WTC11 (cell line): ENCODE measurements around the gene PFDN1. TPM values are rescaled to one million over a fixed set of nuclear protein-coding genes. Genes with fewer than 3 reads are reported as not detected.
A peak's percentile ranks its signal among the peaks of the same experiment; 100 is the strongest.

Source experiments
- ATAC-seq: fragments of 200-7000 bp; cut with Tn5 transposase; 2 replicates; pipeline ENCODE4 v1.10.0; 2021; ENCODE audit warnings: mild to moderate bottlenecking, moderate library complexity
- CTCF ChIA-PET: fragments of 300-600 bp; sonication (Branson Sonifier 250); formaldehyde crosslinking; loops from one replicate; lab custom pipeline; 2021; ENCODE audit warnings: antibody characterized with exemption; lab: Charles Lee
- POLR2A ChIA-PET: fragments of 350-600 bp; sonication (Branson Sonifier 250); formaldehyde crosslinking; loops from one replicate; lab custom pipeline; 2021; ENCODE audit warnings: antibody characterized with exemption; lab: Charles Lee
- DNase-seq: peaks from one replicate; pipeline ENCODE4 v3.0.0; 2021; ENCODE audit warnings: low spot score
- H3K27ac Mint-ChIP-seq: 2 replicates; pipeline ENCODE4 v1.8.0; 2021; ENCODE audit warnings: mixed read lengths
- H3K27me3 Mint-ChIP-seq: 2 replicates; pipeline ENCODE4 v1.8.0; 2021; ENCODE audit warnings: low read depth, mild to moderate bottlenecking, moderate library complexity, mixed read lengths
- H3K36me3 Mint-ChIP-seq: 2 replicates; pipeline ENCODE4 v1.8.0; 2021; ENCODE audit warnings: mixed read lengths
- H3K4me1 Mint-ChIP-seq: 2 replicates; pipeline ENCODE4 v1.8.0; 2022; ENCODE audit warnings: mixed read lengths
- H3K4me3 Mint-ChIP-seq: 2 replicates; pipeline ENCODE4 v1.8.0; 2021; ENCODE audit warnings: mild to moderate bottlenecking, moderate library complexity, mixed read lengths
- H3K9me3 Mint-ChIP-seq: 2 replicates; pipeline ENCODE4 v1.8.0; 2021; ENCODE audit warnings: mixed read lengths
- ATF1 ChIP-seq: sonication (generic); formaldehyde crosslinking; IDR thresholded peaks from 2 replicates; pipeline ENCODE4 v1.8.1; 2023; ENCODE audit warnings: mild to moderate bottlenecking, moderate library complexity, missing genetic modification reagents
- ETV6 ChIP-seq: sonication (generic); formaldehyde crosslinking; IDR thresholded peaks from 2 replicates; pipeline ENCODE4 v1.8.1; 2022; ENCODE audit warnings: mild to moderate bottlenecking, missing genetic modification reagents
- FOXP1 ChIP-seq: sonication (generic); formaldehyde crosslinking; IDR thresholded peaks from 2 replicates; pipeline ENCODE4 v1.8.0; 2022; ENCODE audit warnings: missing genetic modification reagents, mild to moderate bottlenecking, moderate library complexity, borderline replicate concordance
- GABPB1 ChIP-seq: sonication (generic); formaldehyde crosslinking; IDR thresholded peaks from 2 replicates; pipeline ENCODE4 v1.8.1; 2023; ENCODE audit warnings: mild to moderate bottlenecking, missing genetic modification reagents
- GTF2I ChIP-seq: fragments of 250-450 bp; sonication (Bioruptor Pico); conservative IDR thresholded peaks from 2 replicates; pipeline ENCODE4 v1.4.0; 2021; ENCODE audit warnings: mild to moderate bottlenecking
- IRF1 ChIP-seq: sonication (generic); formaldehyde crosslinking; IDR thresholded peaks from 2 replicates; pipeline ENCODE4 v1.8.0; 2023; ENCODE audit warnings: missing genetic modification reagents
- MYBL2 ChIP-seq: sonication (generic); formaldehyde crosslinking; IDR thresholded peaks from 2 replicates; pipeline ENCODE4 v1.8.1; 2023; ENCODE audit warnings: mild to moderate bottlenecking, moderate library complexity, missing genetic modification reagents
- NFYB ChIP-seq: sonication (generic); formaldehyde crosslinking; conservative IDR thresholded peaks from 2 replicates; pipeline ENCODE4 v1.8.0; 2022; ENCODE audit warnings: low read depth, missing genetic modification reagents
- NR3C1 ChIP-seq: sonication (generic); formaldehyde crosslinking; conservative IDR thresholded peaks from 2 replicates; pipeline ENCODE4 v1.8.1; 2023; ENCODE audit warnings: low read depth, mild to moderate bottlenecking, missing genetic modification reagents
- RELA ChIP-seq: sonication (generic); formaldehyde crosslinking; IDR thresholded peaks from 2 replicates; pipeline ENCODE4 v1.8.1; 2022; ENCODE audit warnings: missing genetic modification reagents, mild to moderate bottlenecking, borderline replicate concordance
- RORB ChIP-seq: fragments of 250-450 bp; sonication (Bioruptor Pico); IDR thresholded peaks from 2 replicates; pipeline ENCODE4 v1.9.0; 2021; ENCODE audit warnings: mild to moderate bottlenecking
- SMAD3 ChIP-seq: sonication (generic); formaldehyde crosslinking; IDR thresholded peaks from 2 replicates; pipeline ENCODE4 v1.8.0; 2022; ENCODE audit warnings: missing genetic modification reagents, mild to moderate bottlenecking, borderline replicate concordance
- STAT6 ChIP-seq: sonication (generic); formaldehyde crosslinking; conservative IDR thresholded peaks from 2 replicates; pipeline ENCODE4 v1.8.1; 2023; ENCODE audit warnings: mild to moderate bottlenecking, low read depth, missing genetic modification reagents, moderate library complexity
- TEAD4 ChIP-seq: sonication (generic); formaldehyde crosslinking; IDR thresholded peaks from 2 replicates; pipeline ENCODE4 v1.8.0; 2022; ENCODE audit warnings: mild to moderate bottlenecking, missing genetic modification reagents
- ZNF138 ChIP-seq: sonication (generic); formaldehyde crosslinking; conservative IDR thresholded peaks from 2 replicates; pipeline ENCODE4 v1.8.1; 2022; ENCODE audit warnings: mild to moderate bottlenecking, moderate library complexity, missing genetic modification reagents
- ZNF232 ChIP-seq: sonication (generic); formaldehyde crosslinking; IDR thresholded peaks from 2 replicates; pipeline ENCODE4 v1.8.0; 2022; ENCODE audit warnings: mild to moderate bottlenecking, missing genetic modification reagents
- total RNA-seq: library from RNA; stranded (reverse); gene quantifications from 3 replicates; pipeline ENCODE4 v1.2.3, GENCODE V29; 2021
- TF ChIP-seq, protein P1 (sequence below): sonication (generic); formaldehyde crosslinking; IDR thresholded peaks from 2 replicates; pipeline ENCODE4 v1.8.0; 2022; ENCODE audit warnings: mild to moderate bottlenecking, missing genetic modification reagents
- TF ChIP-seq, protein P2 (sequence below): fragments of 250-450 bp; sonication (Bioruptor Pico); IDR thresholded peaks from 2 replicates; pipeline ENCODE4 v2.1.2; 2022; ENCODE audit warnings: mild to moderate bottlenecking, moderate library complexity
- TF ChIP-seq, protein P3 (sequence below): sonication (generic); formaldehyde crosslinking; conservative IDR thresholded peaks from 2 replicates; pipeline ENCODE4 v1.8.1; 2022; ENCODE audit warnings: mild to moderate bottlenecking, missing genetic modification reagents
- TF ChIP-seq, protein P4 (sequence below): fragments of 250-450 bp; sonication (Bioruptor Pico); IDR thresholded peaks from 2 replicates; pipeline ENCODE4 v1.9.0; 2021; ENCODE audit warnings: mild to moderate bottlenecking
- TF ChIP-seq, protein P5 (sequence below): sonication (generic); formaldehyde crosslinking; IDR thresholded peaks from 2 replicates; pipeline ENCODE4 v1.8.0; 2022; ENCODE audit warnings: mild to moderate bottlenecking, missing genetic modification reagents

PFDN1 gene
- total RNA-seq, 1 experiment from 2014 or later, result 44.1 TPM

DNA sequence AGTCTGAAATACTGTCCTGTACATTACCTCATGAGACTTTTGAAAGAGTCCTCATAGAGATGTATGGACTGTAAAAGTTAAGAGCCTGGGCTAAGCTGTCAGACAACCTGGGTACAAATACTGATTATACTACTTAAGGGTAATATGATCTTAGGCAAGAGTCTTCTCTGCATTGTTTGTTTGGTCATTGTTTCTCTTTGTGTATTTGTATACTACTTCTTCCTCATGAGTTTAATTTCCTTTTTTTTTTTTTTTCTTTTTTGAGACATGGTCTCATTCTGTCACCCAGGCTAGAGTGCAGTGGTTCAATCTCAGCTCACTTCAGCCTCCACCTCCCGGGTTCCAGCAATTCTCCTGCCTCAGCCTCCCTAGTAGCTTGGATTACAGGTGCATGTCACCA lies 2.6 kb upstream of the PFDN1 start:
- ChIA-PET CTCF (interaction anchor here (0.9 kb wide), 1 partner anchor 58 kb away, joined by 4 read pairs; no protein-coding TSS in a partner anchor), POLR2A (no interaction called here)
- Mint-ChIP-seq H3K27ac (no peak overlapping the region), H3K4me3 (no peak overlapping the region), H3K27me3 (peaks cover 6% of the 10 kb centered on the region; the same call in 1 of the 2 replicates), H3K9me3 (no peaks in the 10 kb centered on the region), H3K4me1 (peaks cover 8% of the 10 kb centered on the region), H3K36me3 (peaks cover 2% of the 10 kb centered on the region)
- ATAC-seq (no peak), DNase-seq (no peak)
- TF ChIP-seq GTF2I (CRISPR knock-in tag) (no peak), SMAD3 (CRISPR knock-in tag) (no peak), ATF1 (CRISPR knock-in tag) (no peak), NR3C1 (CRISPR knock-in tag) (no peak), FOXP1 (no peak)

DNA sequence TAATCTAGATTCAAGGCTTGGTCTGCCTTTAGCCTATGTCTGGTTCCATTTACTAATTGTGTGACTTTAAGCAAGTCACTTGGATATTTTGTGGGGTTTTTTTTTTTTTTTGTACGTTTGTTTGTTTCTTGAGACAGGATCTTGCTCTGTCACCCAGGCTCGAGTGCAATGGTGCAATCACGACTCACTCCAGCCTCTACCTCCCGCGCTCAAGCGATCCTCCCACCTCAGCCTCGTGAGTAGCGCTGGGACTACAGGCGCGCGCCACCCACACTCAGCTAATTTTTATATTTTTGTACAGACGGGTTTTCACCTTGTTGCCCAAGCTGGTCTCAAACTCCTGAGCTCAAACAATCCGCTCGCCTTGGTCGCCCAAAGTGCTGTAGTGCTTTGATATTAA lies 1.1 kb upstream of the PFDN1 start:
- H3K4me3 Mint-ChIP-seq, result peak overlapping the region; percentile 48
- no peak for TF ChIP-seq IRF1 (CRISPR knock-in tag)
- TF ChIP-seq, protein P1, sequence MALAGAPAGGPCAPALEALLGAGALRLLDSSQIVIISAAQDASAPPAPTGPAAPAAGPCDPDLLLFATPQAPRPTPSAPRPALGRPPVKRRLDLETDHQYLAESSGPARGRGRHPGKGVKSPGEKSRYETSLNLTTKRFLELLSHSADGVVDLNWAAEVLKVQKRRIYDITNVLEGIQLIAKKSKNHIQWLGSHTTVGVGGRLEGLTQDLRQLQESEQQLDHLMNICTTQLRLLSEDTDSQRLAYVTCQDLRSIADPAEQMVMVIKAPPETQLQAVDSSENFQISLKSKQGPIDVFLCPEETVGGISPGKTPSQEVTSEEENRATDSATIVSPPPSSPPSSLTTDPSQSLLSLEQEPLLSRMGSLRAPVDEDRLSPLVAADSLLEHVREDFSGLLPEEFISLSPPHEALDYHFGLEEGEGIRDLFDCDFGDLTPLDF, result no peak
- no peak for TF ChIP-seq GABPB1
- TF ChIP-seq STAT6 (CRISPR knock-in tag), result no peak
- no peak for TF ChIP-seq RELA (CRISPR knock-in tag)
- TF ChIP-seq, protein P2, sequence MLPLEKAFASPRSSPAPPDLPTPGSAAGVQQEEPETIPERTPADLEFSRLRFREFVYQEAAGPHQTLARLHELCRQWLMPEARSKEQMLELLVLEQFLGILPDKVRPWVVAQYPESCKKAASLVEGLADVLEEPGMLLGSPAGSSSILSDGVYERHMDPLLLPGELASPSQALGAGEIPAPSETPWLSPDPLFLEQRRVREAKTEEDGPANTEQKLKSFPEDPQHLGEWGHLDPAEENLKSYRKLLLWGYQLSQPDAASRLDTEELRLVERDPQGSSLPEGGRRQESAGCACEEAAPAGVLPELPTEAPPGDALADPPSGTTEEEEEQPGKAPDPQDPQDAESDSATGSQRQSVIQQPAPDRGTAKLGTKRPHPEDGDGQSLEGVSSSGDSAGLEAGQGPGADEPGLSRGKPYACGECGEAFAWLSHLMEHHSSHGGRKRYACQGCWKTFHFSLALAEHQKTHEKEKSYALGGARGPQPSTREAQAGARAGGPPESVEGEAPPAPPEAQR (CRISPR knock-in tag), result no peak
- TF ChIP-seq, protein P3, sequence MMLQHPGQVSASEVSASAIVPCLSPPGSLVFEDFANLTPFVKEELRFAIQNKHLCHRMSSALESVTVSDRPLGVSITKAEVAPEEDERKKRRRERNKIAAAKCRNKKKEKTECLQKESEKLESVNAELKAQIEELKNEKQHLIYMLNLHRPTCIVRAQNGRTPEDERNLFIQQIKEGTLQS (CRISPR knock-in tag), result no peak
- TF ChIP-seq TEAD4, result no peak
- no peak for TF ChIP-seq ZNF138 (CRISPR knock-in tag)
- TF ChIP-seq, protein P4, sequence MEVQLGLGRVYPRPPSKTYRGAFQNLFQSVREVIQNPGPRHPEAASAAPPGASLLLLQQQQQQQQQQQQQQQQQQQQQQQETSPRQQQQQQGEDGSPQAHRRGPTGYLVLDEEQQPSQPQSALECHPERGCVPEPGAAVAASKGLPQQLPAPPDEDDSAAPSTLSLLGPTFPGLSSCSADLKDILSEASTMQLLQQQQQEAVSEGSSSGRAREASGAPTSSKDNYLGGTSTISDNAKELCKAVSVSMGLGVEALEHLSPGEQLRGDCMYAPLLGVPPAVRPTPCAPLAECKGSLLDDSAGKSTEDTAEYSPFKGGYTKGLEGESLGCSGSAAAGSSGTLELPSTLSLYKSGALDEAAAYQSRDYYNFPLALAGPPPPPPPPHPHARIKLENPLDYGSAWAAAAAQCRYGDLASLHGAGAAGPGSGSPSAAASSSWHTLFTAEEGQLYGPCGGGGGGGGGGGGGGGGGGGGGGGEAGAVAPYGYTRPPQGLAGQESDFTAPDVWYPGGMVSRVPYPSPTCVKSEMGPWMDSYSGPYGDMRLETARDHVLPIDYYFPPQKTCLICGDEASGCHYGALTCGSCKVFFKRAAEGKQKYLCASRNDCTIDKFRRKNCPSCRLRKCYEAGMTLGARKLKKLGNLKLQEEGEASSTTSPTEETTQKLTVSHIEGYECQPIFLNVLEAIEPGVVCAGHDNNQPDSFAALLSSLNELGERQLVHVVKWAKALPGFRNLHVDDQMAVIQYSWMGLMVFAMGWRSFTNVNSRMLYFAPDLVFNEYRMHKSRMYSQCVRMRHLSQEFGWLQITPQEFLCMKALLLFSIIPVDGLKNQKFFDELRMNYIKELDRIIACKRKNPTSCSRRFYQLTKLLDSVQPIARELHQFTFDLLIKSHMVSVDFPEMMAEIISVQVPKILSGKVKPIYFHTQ, result no peak
- TF ChIP-seq ZNF232 (CRISPR knock-in tag), result no peak
- no peak for TF ChIP-seq NFYB (CRISPR knock-in tag)
- TF ChIP-seq SMAD3 (CRISPR knock-in tag), result no peak
- TF ChIP-seq ETV6 (CRISPR knock-in tag), result no peak
- TF ChIP-seq RORB, result no peak
- TF ChIP-seq, protein P5, sequence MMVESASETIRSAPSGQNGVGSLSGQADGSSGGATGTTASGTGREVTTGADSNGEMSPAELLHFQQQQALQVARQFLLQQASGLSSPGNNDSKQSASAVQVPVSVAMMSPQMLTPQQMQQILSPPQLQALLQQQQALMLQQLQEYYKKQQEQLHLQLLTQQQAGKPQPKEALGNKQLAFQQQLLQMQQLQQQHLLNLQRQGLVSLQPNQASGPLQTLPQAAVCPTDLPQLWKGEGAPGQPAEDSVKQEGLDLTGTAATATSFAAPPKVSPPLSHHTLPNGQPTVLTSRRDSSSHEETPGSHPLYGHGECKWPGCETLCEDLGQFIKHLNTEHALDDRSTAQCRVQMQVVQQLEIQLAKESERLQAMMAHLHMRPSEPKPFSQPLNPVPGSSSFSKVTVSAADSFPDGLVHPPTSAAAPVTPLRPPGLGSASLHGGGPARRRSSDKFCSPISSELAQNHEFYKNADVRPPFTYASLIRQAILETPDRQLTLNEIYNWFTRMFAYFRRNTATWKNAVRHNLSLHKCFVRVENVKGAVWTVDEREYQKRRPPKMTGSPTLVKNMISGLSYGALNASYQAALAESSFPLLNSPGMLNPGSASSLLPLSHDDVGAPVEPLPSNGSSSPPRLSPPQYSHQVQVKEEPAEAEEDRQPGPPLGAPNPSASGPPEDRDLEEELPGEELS, result no peak
- no peak for TF ChIP-seq MYBL2 (CRISPR knock-in tag)
- CTCF ChIA-PET, result interaction anchor here (0.9 to 3.3 kb wide), 5 partner anchors 42 to 69 kb away, joined by 3 to 38 read pairs (median 17); partner anchors contain the start of gene HBEGF
- H3K27ac Mint-ChIP-seq, result no peak overlapping the region
- H3K27me3 Mint-ChIP-seq, result peaks cover 6% of the 10 kb centered on the region; the same call in 1 of the 2 replicates
- POLR2A ChIA-PET, result interaction anchor here (0.7 to 3.0 kb wide), 3 partner anchors 43 to 916 kb away, joined by 4 to 14 read pairs (median 5); partner anchors contain the start of gene HBEGF
- H3K36me3 Mint-ChIP-seq, result peaks cover 9% of the 10 kb centered on the region
- H3K4me1 Mint-ChIP-seq, result peaks cover 8% of the 10 kb centered on the region
- no peak for DNase-seq
- H3K9me3 Mint-ChIP-seq, result no peaks in the 10 kb centered on the region
- no peak for ATAC-seq
